Ectodermal cell (in vitro differentiated cells): Measurements from ENCODE around the gene BRAT1. TPM values are rescaled to one million over a fixed set of nuclear protein-coding genes. Genes with fewer than 3 reads are reported as not detected.
A peak's percentile ranks its signal among the peaks of the same experiment; 100 is the strongest.

Source experiments
- H3K27ac ChIP-seq: 2 replicates; pipeline ENCODE4 v1.7.0; 2013; ENCODE audit warnings: mild to moderate bottlenecking, low read depth, low read length; ENCODE audit not compliant: insufficient read depth, poor library complexity, severe bottlenecking
- H3K27me3 ChIP-seq: 2 replicates; pipeline ENCODE4 v1.7.0; 2013; ENCODE audit warnings: mild to moderate bottlenecking, low read length; ENCODE audit not compliant: insufficient read depth, control insufficient read depth, poor library complexity, severe bottlenecking
- H3K36me3 ChIP-seq: one replicate; pipeline ENCODE4 v1.7.0; 2013; ENCODE audit warnings: low read length; ENCODE audit not compliant: control insufficient read depth, insufficient read depth
- H3K4me1 ChIP-seq: one replicate; pipeline ENCODE4 v1.7.0; 2013; ENCODE audit warnings: low read length; ENCODE audit not compliant: control insufficient read depth, insufficient read depth
- H3K4me3 ChIP-seq: 2 replicates; pipeline ENCODE4 v1.7.0; 2013; ENCODE audit warnings: low read depth, low read length, control low read depth; ENCODE audit not compliant: insufficient read depth
- H3K9me3 ChIP-seq: 2 replicates; pipeline ENCODE4 v1.7.0; 2013; ENCODE audit warnings: mild to moderate bottlenecking, low read length, moderate library complexity; ENCODE audit not compliant: control insufficient read depth
- WGBS, 2 experiments: methylation state at CpG; one replicate each; pipeline ENCODE4 v1.1.7; 2013; ENCODE audit warnings: missing lambda C conversion rate in 2 of 2; 5-methylcytosine and 5-hydroxymethylcytosine counted together
- polyA plus RNA-seq, 4 experiments: library from polyadenylated mRNA; stranded (reverse); fragments of 50-300 nt; gene quantifications; one replicate each; pipeline ENCODE4 v1.2.3, GENCODE V29; 2013

BRAT1 gene
- 50.2 TPM for polyA plus RNA-seq (2013, experiment 1 of 4)
- polyA plus RNA-seq (2013, experiment 2 of 4) = 46.1 TPM
- 44.3 TPM for polyA plus RNA-seq (2013, experiment 3 of 4)
- 47.9 TPM for polyA plus RNA-seq (2013, experiment 4 of 4)

DNA sequence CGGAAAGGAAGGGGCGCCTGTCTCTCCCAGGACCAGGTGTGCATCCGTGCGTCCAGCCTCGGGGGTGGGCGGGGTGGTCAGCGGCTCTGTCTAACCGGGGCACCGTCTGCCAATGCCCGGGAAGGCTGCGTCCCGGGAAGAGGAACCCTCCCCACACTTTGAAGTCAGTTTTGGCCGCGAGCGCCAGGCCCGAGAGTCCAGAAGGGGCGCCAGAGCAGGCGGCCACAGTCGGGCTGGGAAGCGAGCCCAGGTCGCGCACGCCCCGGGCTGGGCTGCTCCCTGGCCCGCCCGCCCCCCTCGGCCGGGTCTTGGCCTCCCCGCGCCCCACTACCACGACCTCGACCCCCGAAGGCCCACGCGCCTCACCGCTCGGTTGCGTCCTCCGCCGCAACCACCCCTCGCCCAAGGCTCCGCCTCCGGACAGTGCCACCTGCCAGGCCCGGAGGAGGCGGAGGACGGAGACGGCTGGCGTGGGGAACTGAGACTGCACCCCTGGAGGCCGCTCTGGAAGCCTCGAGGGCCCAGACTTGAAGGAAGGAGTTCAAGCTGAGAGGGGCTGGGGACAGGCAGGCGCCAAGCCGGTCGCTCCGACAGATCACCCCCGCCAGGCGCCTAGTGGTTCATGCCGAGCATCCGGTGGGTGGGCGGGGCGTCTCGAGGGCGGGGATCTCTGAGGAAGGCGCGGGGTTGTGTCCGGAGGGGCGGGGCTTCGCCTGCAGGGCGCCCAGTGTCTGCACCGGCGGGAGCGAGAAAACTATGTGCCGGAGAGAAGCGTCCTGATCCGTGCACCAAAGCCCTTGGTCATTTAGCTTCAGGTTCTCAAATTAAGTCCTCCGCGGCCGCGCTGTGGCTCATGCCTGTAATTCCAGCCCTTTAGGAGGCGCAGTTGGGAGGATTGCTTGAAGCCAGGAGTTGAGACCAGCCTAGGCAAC lies at the start of gene BRAT1:
Gene BRAT1, minus strand, starts transcription at position 404 of the 932 bp plus-strand sequence. CDS start 1,093 bp downstream, outside the sequence.
- 0 to 1% methylated on average over 79 of the region's 79 CpGs for WGBS, 2 experiments
- H3K36me3 ChIP-seq = peaks cover 4% of the 10 kb centered on the region
- H3K27me3 ChIP-seq = no peaks in the 10 kb centered on the region
- no peaks in the 10 kb centered on the region for H3K9me3 ChIP-seq
- H3K4me3 ChIP-seq = peak within 1 kb of the TSS; percentile 67
- H3K4me1 ChIP-seq = peaks cover 7% of the 10 kb centered on the region
- peak within 1 kb of the TSS; percentile 98 for H3K27ac ChIP-seq

DNA sequence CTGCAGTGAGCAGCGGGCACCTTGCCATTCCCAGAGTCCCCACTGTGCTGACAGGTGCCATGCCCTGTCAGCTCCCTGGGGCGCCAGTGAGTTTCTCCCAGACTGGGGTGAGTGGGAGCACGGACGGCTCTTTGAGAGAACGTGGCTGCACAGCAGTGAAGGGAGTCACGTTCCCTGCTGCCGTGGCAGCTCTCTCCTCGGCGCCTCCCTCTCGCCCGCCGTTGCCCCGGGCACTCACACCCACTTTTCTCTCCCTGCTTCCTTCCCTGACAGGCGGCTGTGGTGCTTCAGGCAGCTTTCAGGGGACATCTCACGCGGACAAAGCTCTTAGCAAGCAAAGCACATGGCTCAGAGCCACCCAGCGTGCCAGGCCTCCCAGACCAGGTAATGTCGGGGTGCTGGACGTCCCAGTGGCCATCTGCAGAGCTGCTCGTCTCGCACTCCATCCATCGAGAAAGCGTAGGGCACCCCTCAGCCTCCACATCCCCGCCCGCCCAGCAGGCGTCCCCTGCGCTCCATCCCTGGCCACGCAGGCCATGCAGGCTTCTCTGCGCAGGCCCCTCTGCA lies 49.4 kb upstream of the BRAT1 start:
- WGBS, 2 experiments = 92% methylated on average over 29 of the region's 29 CpGs
- Histone ChIP-seq H3K27me3 (no peaks in the 10 kb centered on the region), H3K9me3 (no peaks in the 10 kb centered on the region), H3K27ac (no peak overlapping the region), H3K4me1 (peaks cover 22% of the 10 kb centered on the region), H3K36me3 (no peaks in the 10 kb centered on the region), H3K4me3 (no peak overlapping the region)

DNA sequence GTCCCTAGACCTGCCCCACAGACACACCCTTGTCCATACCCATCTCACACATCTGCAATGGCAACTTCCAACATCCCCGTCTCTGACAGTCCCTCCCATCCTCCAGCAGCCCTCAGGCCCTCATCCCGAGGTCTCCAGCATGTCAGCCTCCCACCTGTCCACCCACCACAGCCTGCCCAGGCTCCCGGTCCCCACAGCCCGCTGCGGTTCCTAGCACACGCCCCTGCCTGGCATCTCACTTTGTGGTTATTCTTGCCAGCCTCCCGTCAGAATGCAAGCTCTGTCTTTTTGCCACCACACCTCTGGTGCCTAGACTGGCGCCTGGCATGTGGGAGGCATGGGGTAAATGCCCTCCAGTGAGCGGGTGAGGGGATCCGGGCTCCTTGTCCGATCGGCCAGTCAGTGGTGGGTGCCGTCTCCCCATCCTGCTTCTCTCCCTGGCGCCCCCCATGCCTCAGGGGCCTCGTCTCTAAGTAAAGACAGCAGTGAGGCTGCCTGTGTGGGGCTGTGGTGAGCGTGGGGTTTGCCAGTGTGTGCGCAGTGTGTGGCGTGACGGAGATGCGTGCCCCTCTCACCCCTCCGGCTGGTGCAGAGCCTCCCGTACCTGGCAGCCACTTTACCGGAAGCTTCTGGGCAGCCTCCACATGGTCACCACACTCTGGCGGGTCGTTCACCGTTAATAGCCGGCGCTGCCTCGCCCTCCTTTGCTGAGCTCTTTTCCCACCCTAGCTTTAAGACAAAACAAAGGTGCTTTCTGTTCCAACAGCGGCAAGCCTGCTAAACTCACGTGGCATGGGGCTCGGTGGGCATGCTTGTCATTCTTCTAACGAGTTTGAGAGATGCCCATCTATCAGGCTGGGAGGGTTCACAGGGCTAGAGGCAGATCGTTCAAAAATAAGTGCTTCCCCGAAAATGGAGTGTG lies 48.0 kb upstream of the BRAT1 start:
- WGBS, 2 experiments = 91% methylated on average over 35 of the region's 35 CpGs
- H3K9me3 ChIP-seq = no peaks in the 10 kb centered on the region
- H3K27ac ChIP-seq = no peak overlapping the region
- H3K4me3 ChIP-seq = no peak overlapping the region
- peaks cover 18% of the 10 kb centered on the region for H3K4me1 ChIP-seq
- H3K36me3 ChIP-seq = peaks cover 8% of the 10 kb centered on the region
- no peaks in the 10 kb centered on the region for H3K27me3 ChIP-seq

DNA sequence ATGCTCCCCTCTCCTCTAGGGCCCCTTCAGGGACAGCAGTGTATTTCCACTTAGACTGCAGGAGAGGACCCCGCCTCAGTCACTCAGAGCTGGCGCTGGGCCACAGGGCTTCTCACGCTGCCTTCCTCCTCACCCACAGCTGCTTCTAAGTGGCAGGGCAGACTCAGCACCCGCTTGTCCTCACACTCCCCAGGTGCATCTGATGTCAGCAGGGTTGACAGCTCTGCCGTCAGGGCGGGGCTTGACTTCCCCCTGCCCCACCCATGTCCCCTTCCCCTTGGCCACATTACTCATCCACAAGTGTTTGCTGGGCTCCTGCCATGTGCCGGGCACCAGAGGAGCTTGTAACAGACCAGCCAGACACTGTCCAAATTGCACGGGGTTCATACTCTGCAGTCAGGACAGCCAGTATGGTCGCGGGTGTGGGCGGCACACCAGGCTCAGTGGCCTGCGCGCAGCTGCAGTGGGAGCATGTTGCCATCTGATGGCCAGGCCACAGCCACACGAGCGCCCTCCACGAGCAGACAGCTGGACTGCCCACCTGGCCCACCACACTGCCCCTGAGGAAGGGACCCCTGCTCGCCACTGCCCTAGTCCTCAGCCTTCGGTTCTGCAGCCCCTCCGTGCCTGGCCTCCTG lies 47.2 kb upstream of the BRAT1 start:
- no peak overlapping the region for H3K4me3 ChIP-seq
- no peaks in the 10 kb centered on the region for H3K9me3 ChIP-seq
- 94 to 95% methylated on average over 19 of the region's 19 CpGs for WGBS, 2 experiments

DNA sequence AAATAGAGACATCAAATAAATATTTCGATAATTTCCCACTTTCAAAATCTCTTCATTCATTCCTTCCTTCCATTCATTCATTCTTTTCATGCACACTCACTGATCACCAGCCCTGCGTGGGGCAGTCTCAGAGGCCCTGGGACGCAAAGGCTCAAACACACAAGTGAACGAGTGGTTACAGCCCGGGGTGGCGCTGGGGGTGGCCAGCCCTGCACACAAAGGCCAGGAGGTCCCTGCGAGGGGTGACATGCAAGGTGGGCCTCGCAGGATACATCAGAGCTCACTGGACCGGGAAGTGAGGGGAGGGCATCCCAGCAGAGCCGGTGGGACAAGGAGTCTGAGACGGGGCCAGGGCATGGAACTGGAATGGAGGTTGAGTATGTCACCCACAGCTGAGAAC lies 46.6 kb upstream of the BRAT1 start:
- Histone ChIP-seq H3K36me3 (peaks cover 9% of the 10 kb centered on the region), H3K9me3 (no peaks in the 10 kb centered on the region), H3K4me1 (peaks cover 4% of the 10 kb centered on the region), H3K27me3 (no peaks in the 10 kb centered on the region), H3K4me3 (no peak overlapping the region), H3K27ac (no peak overlapping the region)
- WGBS, 2 experiments = 95% methylated on average over 11 of the region's 11 CpGs

More for the DNA sequence above, 47.2 kb upstream of the BRAT1 start:
- Histone ChIP-seq H3K27me3 (no peaks in the 10 kb centered on the region), H3K36me3 (peaks cover 9% of the 10 kb centered on the region), H3K4me1 (peaks cover 10% of the 10 kb centered on the region), H3K27ac (no peak overlapping the region)

DNA sequence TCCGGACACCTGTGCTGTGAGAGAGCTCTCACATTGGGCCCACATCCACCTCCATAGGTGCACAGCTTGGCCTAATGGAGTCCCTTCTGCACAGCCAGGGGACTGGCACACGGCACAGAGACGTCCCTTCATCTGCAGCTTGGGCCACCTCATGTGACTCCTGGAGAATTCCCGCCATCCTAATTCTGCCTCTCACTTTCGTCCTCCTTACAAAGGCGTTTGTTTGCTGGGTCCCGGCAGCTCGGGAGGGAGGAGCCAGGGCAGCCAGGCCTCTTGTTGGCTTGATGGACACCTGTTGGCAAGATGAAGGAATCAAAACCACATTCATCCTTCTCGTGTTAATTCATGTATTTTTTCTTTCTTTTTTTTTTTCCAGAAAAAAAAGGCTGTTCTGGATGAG lies 45.7 kb upstream of the BRAT1 start:
- WGBS, 2 experiments = 45 to 55% methylated on average over 8 to 9 of the region's 9 CpGs
- Histone ChIP-seq H3K36me3 (peaks cover 9% of the 10 kb centered on the region), H3K27me3 (no peaks in the 10 kb centered on the region), H3K9me3 (no peaks in the 10 kb centered on the region), H3K4me1 (no peaks in the 10 kb centered on the region), H3K27ac (no peak overlapping the region), H3K4me3 (no peak overlapping the region)

DNA sequence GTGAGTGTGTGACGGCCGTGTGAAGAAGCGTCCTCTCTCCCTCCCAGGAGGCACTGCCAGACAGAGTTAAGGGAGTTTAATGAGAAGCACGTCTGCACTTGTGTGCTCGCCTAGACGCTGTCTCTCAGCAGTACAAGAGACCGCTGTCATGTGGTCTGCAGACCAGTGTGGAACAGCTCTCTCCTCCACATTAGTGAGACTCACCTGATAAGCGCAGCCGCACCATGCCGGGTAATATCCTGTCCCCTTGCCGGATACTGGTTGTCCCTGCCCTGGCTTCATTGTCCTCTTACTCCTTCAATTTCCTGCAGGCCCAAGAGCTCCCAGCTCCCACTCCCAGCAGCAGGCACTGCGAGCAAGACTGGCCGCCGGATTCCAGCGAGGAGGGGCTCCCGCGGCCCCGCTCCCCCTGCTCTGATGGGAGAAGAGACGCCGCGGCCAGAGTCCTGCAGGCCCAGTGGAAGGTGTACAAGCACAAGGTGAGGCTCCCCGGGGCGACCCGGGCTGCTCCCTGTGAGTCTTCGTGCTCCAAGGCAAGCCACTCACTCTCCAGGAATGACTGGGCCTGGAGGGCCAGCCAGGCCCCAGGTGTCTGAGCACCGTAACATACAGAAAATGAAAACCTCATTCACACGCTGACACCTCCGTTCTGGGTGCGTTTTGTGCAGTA lies 43.0 kb upstream of the BRAT1 start:
- H3K36me3 ChIP-seq = peaks cover 9% of the 10 kb centered on the region
- no peaks in the 10 kb centered on the region for H3K4me1 ChIP-seq
- H3K27me3 ChIP-seq = no peaks in the 10 kb centered on the region
- 95% methylated on average over 29 of the region's 29 CpGs for WGBS, 2 experiments
- H3K9me3 ChIP-seq = no peaks in the 10 kb centered on the region
- H3K27ac ChIP-seq = no peak overlapping the region
- H3K4me3 ChIP-seq = no peak overlapping the region

DNA sequence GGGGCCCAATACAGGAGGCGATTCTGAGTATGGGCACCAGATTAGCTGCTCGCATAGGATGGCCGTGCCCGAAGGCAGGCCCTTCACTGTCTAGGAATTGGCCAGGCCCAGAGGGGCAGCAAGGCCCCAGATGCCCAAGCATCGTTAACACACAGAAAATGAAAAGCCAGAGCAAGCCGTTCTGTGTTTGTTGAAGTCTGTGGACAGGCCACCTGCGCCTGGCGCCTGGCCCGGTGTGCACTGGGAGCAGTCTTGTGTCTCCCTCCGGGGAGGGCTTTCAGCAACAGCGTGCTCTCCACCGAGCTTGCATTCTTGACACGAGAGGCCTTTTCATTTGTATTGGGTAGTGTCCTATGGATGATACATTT lies 41.9 kb upstream of the BRAT1 start:
- WGBS, 2 experiments = 90 to 92% methylated on average over 13 of the region's 13 CpGs
- Histone ChIP-seq H3K36me3 (peaks cover 9% of the 10 kb centered on the region), H3K27ac (no peak overlapping the region), H3K27me3 (no peaks in the 10 kb centered on the region), H3K4me1 (no peaks in the 10 kb centered on the region), H3K9me3 (no peaks in the 10 kb centered on the region), H3K4me3 (no peak overlapping the region)
